Measurements from ENCODE around the gene GRIK4.

The GRIK4 gene

DNA sequence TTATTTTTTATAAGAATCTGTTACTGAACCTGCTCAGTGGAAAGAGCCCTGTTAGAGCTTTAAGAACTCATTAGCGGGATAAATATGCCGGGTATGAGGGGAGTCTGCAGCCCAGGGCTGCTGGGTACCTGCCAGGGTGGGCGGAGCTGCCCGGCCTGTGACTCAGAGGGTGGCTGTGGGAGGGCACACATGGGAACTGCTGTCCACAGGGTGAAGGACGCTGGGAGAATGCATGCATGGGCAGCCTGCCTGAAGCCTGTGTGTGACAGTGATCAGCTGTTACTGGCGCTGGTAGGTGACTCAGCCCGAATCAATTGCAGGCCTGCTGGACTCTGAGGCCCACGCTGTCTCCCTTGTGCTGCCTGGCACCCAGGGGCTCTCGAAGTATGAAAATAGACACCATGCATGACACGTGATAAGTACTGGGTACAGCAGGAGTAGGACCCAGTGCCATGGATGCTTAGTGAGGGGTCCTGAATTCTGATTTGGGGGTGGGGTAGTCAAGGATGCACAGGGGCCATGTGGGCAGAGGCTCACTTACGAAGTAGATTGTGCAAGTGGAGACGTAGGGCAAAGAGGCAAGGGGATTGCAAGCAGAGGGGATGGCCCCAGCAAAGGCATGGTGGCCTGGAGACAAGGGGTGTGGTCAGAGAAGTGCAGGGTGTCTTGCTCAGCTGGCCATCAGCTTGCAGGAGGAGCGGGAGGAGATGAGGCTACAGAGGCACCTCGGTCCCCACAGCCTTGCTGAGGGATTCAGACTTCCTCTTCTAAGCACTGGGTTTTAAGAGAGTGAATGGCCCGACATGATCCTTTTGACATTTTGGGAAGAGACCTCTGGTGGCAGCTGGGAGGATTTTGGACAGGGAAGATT lies 36.5 kb downstream of the GRIK4 start:
- TF ChIP-seq, protein P1, sequence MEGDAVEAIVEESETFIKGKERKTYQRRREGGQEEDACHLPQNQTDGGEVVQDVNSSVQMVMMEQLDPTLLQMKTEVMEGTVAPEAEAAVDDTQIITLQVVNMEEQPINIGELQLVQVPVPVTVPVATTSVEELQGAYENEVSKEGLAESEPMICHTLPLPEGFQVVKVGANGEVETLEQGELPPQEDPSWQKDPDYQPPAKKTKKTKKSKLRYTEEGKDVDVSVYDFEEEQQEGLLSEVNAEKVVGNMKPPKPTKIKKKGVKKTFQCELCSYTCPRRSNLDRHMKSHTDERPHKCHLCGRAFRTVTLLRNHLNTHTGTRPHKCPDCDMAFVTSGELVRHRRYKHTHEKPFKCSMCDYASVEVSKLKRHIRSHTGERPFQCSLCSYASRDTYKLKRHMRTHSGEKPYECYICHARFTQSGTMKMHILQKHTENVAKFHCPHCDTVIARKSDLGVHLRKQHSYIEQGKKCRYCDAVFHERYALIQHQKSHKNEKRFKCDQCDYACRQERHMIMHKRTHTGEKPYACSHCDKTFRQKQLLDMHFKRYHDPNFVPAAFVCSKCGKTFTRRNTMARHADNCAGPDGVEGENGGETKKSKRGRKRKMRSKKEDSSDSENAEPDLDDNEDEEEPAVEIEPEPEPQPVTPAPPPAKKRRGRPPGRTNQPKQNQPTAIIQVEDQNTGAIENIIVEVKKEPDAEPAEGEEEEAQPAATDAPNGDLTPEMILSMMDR (IDR thresholded peaks at IDR 0.05; ENCODE audit: insufficient read depth, low read depth, low read length, missing control alignments) = no peak
- H3K4me3 ChIP-seq (ENCODE audit: low read length) = no peak overlapping the region
- DNase-seq (ENCODE audit: low read depth) = peak; percentile 72

DNA sequence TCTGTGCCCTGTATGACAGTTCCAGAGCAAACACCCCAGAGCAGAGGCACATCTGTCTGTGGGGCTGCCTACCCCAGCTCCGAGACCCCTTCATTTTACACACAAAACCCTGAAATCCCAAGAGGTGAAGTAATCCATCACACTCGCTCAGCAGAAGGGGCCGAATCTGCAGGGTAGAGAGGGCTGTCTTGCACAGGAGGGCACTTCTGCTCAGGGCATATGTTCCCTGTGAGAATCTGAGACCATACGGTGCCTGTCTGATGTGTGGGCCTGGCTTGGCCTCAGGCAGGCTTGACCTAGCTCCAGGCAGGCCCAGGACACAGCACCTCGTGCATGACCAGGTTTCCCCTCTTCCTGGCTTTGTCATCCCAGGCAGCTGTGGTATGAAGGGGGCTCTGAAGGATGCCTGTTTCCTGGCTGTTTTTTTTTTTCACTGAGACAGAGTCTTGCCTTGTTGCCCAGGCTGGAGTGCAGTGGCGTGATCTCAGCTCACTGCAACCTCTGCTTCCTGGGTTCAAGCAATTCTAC lies 37.2 kb downstream of the GRIK4 start:
- H3K4me3 ChIP-seq (ENCODE audit: low read length) = no peak overlapping the region
- DNase-seq (ENCODE audit: low read depth) = no peak
- TF ChIP-seq, protein P1 (IDR thresholded peaks at IDR 0.05; ENCODE audit: insufficient read depth, low read depth, low read length, missing control alignments) = no peak

DNA sequence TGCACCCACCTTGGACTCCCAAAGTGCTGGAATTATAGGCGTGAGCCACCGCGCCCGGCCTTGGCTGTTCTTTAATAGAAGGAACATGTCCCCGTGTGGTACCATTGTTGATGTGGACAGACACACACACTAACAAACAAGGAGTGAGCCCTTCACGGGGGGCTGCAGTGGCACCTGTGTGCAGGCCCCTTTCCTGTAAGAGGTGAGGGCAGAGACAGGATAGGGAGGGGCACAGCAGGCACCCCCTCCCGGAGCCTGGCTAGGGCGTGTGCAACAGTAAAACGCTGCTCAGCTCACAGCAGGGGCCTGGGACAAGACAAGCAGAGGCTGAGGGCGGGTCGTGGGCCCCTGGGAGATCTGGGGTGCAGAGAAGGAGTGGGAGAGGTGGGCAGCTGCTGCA lies 37.8 kb downstream of the GRIK4 start:
- no peak for DNase-seq (ENCODE audit: low read depth)
- no peak overlapping the region for H3K4me3 ChIP-seq (ENCODE audit: low read length)
- TF ChIP-seq, protein P1 (IDR thresholded peaks at IDR 0.05; ENCODE audit: insufficient read depth, low read depth, low read length, missing control alignments) = no peak

DNA sequence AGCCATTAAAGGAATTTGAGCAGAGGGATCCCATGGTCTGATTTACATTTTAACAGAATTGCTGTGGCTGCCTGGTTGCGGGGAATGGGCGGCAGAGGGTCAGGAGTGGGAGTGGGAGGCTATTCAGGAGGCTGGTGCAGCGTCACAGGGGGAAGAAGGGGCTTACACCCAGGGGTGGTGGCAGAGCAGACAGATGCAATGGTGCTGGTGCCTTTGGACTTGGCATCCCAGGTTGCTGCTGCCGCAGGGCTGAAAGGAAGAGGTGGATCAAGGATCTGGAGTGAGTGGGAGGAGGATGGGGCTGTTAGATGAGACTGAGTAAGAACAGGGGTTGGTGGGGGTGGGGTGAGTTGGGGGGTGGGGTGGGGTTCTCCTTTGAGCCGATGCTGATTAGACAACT lies 38.5 kb downstream of the GRIK4 start:
- no peak for DNase-seq (ENCODE audit: low read depth)
- TF ChIP-seq, protein P1 (IDR thresholded peaks at IDR 0.05; ENCODE audit: insufficient read depth, low read depth, low read length, missing control alignments) = no peak

DNA sequence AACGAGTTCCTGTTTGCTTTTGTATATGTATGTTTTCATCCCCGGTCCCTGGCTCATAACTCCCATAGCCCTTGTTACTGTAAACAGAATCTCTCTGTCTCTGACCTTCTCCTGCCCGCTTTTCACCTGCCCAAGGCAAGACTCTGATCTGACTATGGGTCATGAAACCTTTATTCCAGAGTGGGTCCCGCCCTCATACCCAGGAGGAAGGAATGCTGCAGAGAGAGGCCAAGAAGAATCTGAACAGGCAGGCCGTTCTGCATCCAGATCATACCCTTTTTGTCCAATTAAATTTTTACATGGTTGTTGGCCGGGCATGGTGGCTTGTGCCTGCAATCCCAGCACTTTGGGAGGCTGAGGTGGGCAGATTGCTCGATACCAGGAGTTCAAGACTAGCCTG lies 39.6 kb downstream of the GRIK4 start:
- TF ChIP-seq, protein P1 (IDR thresholded peaks at IDR 0.05; ENCODE audit: insufficient read depth, low read depth, low read length, missing control alignments) = no peak
- no peak overlapping the region for H3K4me3 ChIP-seq (ENCODE audit: low read length)
- no peak for DNase-seq (ENCODE audit: low read depth)

More for the DNA sequence above, 38.5 kb downstream of the GRIK4 start:
- no peak overlapping the region for H3K4me3 ChIP-seq (ENCODE audit: low read length)

DNA sequence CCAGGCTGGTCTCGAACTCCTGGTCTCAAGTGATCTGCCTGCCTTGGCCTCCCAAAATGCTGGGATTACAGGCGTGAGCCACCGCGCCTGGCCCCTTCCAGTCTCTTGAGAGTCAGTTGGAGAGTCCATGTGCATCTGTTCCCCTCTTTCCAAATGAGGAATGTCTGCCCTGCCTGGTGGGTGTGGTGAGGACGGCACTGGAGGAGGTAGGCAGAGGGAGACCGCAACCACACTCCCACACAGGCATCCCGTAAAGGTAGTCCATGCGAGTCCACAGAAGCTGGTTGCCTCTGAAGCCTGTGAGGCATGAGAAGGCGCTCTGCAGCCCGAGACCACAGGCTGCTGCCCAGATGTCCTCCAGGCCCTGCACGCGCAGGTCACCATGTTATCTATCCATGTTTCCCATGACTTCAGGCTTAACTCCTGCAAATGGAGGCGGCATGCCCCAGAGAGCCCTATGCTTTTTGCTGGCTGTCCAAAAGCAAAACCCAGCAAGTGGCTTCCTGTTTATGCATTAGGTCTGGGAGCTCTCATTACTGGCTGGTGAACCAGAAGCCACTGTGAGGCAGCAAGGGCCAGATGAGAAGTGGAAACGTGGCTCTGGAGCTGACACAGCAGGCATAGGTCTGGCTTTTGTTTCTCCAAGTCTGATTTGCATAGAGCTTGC lies 43.4 kb downstream of the GRIK4 start:
- DNase-seq (ENCODE audit: low read depth) = no peak
- TF ChIP-seq, protein P1 (IDR thresholded peaks at IDR 0.05; ENCODE audit: insufficient read depth, low read depth, low read length, missing control alignments) = no peak
- H3K4me3 ChIP-seq (ENCODE audit: low read length) = no peak overlapping the region
